ENCODE measurements around the gene PTPRM. TPM values are rescaled to one million over a fixed set of nuclear protein-coding genes. Genes with fewer than 3 reads are reported as not detected.

Gene PTPRM
- polyA plus RNA-seq, 1 donor (not counting 4 experiments of a cell fraction or from before 2014, with no cell fraction given) = 54.5 TPM

GRCh38 chr18:7770908-7771307, 203.8 kb downstream of the PTPRM start:
- TF ChIP-seq CTCF (optimal IDR thresholded peaks at IDR 0.05 in 1 of 3, IDR thresholded peaks at IDR 0.05 in 1 of 3, conservative IDR thresholded peaks at IDR 0.05 in 1 of 3; ENCODE audit: extremely low read depth in 1 of 3, insufficient read depth in 2 of 3, low read length in 3 of 3) = no peak
- no peak for TF ChIP-seq EZH2 (IDR thresholded peaks at IDR 0.05; ENCODE audit: low read length)
- Histone ChIP-seq H3K79me2 (ENCODE audit: control insufficient read depth, insufficient read depth, low read length) (no peaks in the 10 kb centered on the region), H3K27me3 (ENCODE audit: control insufficient read depth, extremely low read depth, insufficient read depth, low read length) (no peaks in the 10 kb centered on the region), H4K20me1 (ENCODE audit: control insufficient read depth, extremely low read depth, insufficient read depth, low read length) (no peaks in the 10 kb centered on the region), H3K4me3 (ENCODE audit: control insufficient read depth in 2 of 3, extremely low read depth in 1 of 3, insufficient read depth in 2 of 3, low read depth in 1 of 3, low read length in 3 of 3) (no peak overlapping the region), H3K4me2 (ENCODE audit: control insufficient read depth, extremely low read depth, insufficient read depth, low read depth, low read length) (no peak overlapping the region), H3K9ac (ENCODE audit: control insufficient read depth, extremely low read depth, insufficient read depth, low read length) (no peak overlapping the region), H3K4me1 (ENCODE audit: control insufficient read depth, extremely low read depth, insufficient read depth, low read length) (no peaks in the 10 kb centered on the region), H3K36me3 (ENCODE audit: control insufficient read depth in 2 of 2, extremely low read depth in 1 of 2, insufficient read depth in 2 of 2, low read length in 2 of 2) (no peaks in the 10 kb centered on the region), H3K9me1 (ENCODE audit: control insufficient read depth, extremely low read depth, insufficient read depth, low read length) (no peaks in the 10 kb centered on the region), H3K27ac (ENCODE audit: control insufficient read depth, insufficient read depth, low read length) (no peak overlapping the region), H3K9me3 (ENCODE audit: control insufficient read depth, low read depth, low read length) (no peaks in the 10 kb centered on the region), H2AFZ (ENCODE audit: control insufficient read depth, low read length) (no peak overlapping the region)
- FAIRE-seq (no peak), DNase-seq (ENCODE audit: low read depth, low spot score) (no peak)
- dilution Hi-C loops (cut with MboI; ENCODE audit: extremely low pct_ligation_motif_present, low sequenced_read_pairs) = no loop called here

GRCh38 chr18:7772510-7772888, 205.4 kb downstream of the PTPRM start:
- no peak overlapping the region for H3K4me2 ChIP-seq (ENCODE audit: control insufficient read depth, extremely low read depth, insufficient read depth, low read depth, low read length)

More at GRCh38 chr18:7772510-7772888, 205.4 kb downstream of the PTPRM start:
- dilution Hi-C loops (cut with MboI; ENCODE audit: extremely low pct_ligation_motif_present, low sequenced_read_pairs) = no loop called here
- no peaks in the 10 kb centered on the region for H3K79me2 ChIP-seq (ENCODE audit: control insufficient read depth, insufficient read depth, low read length)
- no peak overlapping the region for H3K4me3 ChIP-seq (ENCODE audit: control insufficient read depth in 2 of 3, extremely low read depth in 1 of 3, insufficient read depth in 2 of 3, low read depth in 1 of 3, low read length in 3 of 3)
- H3K27me3 ChIP-seq (ENCODE audit: control insufficient read depth, extremely low read depth, insufficient read depth, low read length) = no peaks in the 10 kb centered on the region
- no peak overlapping the region for H3K27ac ChIP-seq (ENCODE audit: control insufficient read depth, insufficient read depth, low read length)
- no peak for FAIRE-seq
- H3K9me1 ChIP-seq (ENCODE audit: control insufficient read depth, extremely low read depth, insufficient read depth, low read length) = no peaks in the 10 kb centered on the region
- H2AFZ ChIP-seq (ENCODE audit: control insufficient read depth, low read length) = no peak overlapping the region
- no peaks in the 10 kb centered on the region for H3K9me3 ChIP-seq (ENCODE audit: control insufficient read depth, low read depth, low read length)
- no peak overlapping the region for H3K9ac ChIP-seq (ENCODE audit: control insufficient read depth, extremely low read depth, insufficient read depth, low read length)
- H4K20me1 ChIP-seq (ENCODE audit: control insufficient read depth, extremely low read depth, insufficient read depth, low read length) = no peaks in the 10 kb centered on the region
- DNase-seq (ENCODE audit: low read depth, low spot score) = no peak
- no peaks in the 10 kb centered on the region for H3K4me1 ChIP-seq (ENCODE audit: control insufficient read depth, extremely low read depth, insufficient read depth, low read length)
- TF ChIP-seq CTCF (optimal IDR thresholded peaks at IDR 0.05 in 1 of 3, IDR thresholded peaks at IDR 0.05 in 1 of 3, conservative IDR thresholded peaks at IDR 0.05 in 1 of 3; ENCODE audit: extremely low read depth in 1 of 3, insufficient read depth in 2 of 3, low read length in 3 of 3) (no peak), EZH2 (IDR thresholded peaks at IDR 0.05; ENCODE audit: low read length) (no peak)
- H3K36me3 ChIP-seq (ENCODE audit: control insufficient read depth in 2 of 2, extremely low read depth in 1 of 2, insufficient read depth in 2 of 2, low read length in 2 of 2) = no peaks in the 10 kb centered on the region
